ACHN (cell line): Measurements from ENCODE around the gene PRRC2A.
A peak's percentile ranks its signal among the peaks of the same experiment; 100 is the strongest.

Experiments used
- DNase-seq: peaks from one replicate; pipeline ENCODE4 v3.0.0-alpha.2; 2015
- in situ Hi-C: cut with HindIII; loops from 2 replicates; pipeline ENCODE4 v1.10.0; 2017; ENCODE audit warnings: low sequenced_read_pairs, low pct_ligation_motif_present, low pct_unique_long_range_greater_than_20kb

The PRRC2A gene

DNA sequence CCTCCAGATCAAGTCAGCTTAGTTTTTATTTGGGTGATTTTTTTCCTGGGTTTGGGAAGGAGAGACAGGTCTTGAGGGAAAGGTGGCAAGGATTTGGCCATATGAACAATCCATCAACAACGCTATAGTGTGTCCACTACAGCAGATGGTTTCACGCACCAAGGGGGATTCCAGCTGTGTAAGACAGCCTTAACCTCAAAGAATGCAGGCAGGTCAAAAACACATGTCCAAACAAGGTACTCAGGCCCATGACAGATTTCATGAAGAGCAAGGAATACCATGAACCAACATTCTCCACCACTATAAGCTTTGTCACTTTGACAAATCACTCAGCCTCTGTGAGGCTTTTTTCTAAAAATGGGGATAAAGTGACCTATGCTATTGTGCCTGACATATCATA is 3.5 kb upstream of the PRRC2A start:
- in situ Hi-C loops, result no loop called here
- DNase-seq, result no peak

DNA sequence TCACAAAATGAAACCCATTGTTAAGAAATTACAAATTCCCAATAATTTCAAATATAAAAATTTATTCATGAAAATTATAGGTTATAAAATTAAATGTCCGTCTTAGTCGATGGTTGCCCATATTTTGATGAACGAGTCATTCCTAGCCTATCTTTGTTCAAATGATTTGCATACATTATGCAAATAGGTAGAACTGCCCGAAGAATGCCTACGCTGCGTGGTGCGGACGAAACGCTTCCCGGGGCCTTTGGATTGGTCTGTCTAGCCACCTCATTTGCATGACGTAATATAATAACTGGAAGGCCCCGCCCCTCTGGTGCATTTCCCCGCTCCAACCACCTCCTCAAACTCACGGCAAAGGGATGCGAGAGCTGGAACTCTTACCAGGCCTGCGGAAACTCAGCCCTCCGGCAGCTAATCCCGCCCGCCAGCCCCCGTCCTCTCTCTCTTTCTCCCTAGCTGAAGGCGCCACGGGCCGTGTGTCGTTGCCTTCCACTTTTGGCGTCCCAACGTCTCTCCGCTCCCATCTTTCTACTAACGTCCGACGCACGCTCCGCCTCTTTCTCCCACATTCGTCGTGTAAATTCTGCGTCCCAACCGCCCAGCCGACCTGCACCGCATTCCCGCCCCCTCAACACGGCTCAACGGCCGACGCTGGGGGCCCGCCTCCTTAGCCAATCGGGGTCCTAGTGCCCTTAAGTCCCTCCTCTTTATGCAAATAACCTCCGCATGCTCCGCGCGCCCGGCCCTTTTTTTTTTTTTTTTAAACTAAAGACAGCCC is 520 bp upstream of the PRRC2A start:
- in situ Hi-C loops, result no loop called here
- peak; percentile 97 for DNase-seq

GRCh38 chr6:31621320-31621939 is 915 bp downstream of the PRRC2A start:
- in situ Hi-C loops, result no loop called here
- no peak for DNase-seq

- no peak for DNase-seq
- in situ Hi-C loops, result no loop called here
Observed at GRCh38 chr6:31621991-31622390, 1.5 kb downstream of the PRRC2A start.

GRCh38 chr6:31622684-31623091 is 2.2 kb downstream of the PRRC2A start:
- in situ Hi-C loops, result no loop called here
- DNase-seq, result no peak

DNA sequence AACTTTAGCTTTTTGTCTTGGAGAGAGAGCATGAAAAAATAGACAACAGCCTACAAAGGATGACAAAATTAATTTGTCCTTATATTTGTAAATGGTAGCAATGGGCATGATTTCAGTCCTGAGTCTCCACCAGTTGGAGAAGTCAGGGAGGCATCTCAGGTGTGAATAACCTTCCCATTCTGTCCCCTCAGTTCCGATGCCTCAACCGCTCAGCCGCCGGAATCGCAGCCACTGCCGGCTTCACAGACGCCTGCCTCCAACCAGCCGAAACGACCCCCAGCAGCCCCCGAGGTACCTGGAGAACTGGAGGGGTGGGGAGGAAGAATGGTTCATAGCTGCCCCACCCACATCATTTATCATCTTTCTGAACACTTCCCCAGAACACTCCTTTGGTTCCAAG is 3.6 kb downstream of the PRRC2A start:
- in situ Hi-C loops, result no loop called here
- no peak for DNase-seq

DNA sequence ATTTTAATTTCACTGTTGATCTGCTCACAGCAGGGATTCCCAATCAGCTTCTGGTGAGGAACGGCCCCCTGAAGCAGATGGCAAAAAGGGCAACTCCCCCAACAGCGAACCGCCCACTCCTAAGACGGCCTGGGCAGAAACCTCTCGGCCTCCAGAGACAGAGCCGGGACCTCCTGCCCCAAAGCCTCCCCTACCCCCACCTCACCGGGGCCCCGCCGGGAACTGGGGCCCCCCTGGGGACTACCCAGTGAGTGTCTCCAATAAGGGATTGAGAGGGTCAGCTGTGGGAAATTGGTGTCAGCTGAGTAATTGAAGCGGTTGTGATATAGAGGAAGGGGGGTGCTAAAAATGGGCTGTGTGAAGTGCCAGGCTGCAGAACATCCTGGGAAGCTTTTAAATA is 6.4 kb downstream of the PRRC2A start:
- DNase-seq, result no peak
- in situ Hi-C loops, result no loop called here

GRCh38 chr6:31627690-31628287 is 7.3 kb downstream of the PRRC2A start:
- DNase-seq, result no peak
- in situ Hi-C loops, result no loop called here

DNA sequence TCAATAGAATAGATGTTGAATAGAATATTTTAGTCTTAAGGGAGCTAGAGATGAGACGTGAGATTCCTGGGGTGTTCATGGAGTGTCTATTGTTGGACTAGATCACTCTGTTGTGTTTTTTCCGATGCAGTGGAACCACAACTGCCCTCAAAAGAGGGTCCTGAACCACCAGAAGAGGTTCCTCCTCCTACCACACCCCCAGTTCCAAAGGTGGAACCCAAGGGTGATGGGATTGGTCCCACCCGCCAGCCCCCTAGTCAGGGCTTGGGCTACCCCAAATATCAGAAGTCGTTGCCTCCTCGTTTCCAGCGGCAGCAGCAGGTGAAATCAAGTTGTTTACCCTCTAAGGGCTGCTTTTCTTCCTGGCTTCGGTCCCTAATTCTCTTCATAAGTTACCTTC is 8.5 kb downstream of the PRRC2A start:
- no peak for DNase-seq
- in situ Hi-C loops, result no loop called here

DNA sequence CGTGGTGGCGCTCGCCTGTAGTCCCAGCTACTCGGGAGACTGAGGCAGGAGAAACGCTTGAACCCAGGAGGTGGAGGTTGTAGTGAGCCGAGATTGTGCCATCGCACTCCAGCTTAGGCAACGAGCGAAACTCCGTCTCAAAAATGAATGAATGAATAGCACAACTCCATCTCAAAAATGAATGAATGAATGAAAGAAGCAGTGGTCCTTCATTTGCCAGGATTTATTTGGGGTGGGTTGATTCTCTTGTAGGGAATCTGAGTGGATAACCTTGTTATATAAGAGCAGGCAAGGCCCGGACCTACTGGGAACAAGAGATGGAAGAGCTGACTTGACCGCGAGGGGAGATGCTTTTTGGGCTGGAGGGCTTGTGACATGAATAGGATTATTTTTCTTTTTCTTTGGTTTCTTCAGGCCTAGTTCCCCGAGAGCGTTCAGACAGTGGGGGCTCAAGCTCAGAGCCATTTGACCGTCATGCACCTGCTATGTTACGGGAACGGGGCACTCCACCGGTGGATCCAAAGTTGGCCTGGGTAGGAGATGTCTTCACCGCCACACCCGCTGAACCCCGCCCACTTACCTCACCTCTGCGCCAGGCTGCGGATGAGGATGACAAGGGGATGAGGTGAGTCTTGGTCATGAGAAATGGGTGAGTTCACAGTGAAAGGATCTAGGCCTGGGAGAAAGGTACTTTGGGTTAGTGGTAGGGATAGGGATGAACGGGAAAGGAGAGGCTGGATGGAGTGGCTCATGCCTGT is 9.8 kb downstream of the PRRC2A start:
- in situ Hi-C loops, result no loop called here

GRCh38 chr6:31631209-31631608 is 10.7 kb downstream of the PRRC2A start:
- in situ Hi-C loops, result no loop called here
- no peak for DNase-seq

More for the DNA sequence above, 9.8 kb downstream of the PRRC2A start:
- no peak for DNase-seq

- in situ Hi-C loops, result no loop called here
- no peak for DNase-seq
Observed at GRCh38 chr6:31631681-31632278, 11.3 kb downstream of the PRRC2A start.

GRCh38 chr6:31632279-31632946 is 11.9 kb downstream of the PRRC2A start:
- no peak for DNase-seq
- in situ Hi-C loops, result no loop called here

GRCh38 chr6:31633447-31633846 is 12.9 kb downstream of the PRRC2A start:
- in situ Hi-C loops, result no loop called here
- no peak for DNase-seq

DNA sequence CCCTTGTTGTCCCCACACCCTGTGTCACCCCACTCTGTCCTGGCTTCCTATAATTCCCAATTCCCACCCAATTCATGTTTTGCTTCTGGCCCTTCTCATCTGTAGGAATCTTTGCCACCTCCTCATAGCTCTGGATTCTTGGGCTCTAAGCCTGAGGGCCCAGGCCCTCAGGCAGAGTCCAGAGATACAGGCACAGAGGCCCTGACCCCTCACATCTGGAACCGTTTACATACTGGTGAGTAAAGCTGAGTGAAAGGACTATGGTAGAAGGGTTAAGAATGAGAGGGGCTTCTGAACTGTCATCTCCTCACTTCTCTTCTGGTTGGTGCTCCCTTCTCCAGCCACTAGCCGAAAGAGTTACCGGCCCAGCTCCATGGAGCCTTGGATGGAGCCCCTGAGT is 13.6 kb downstream of the PRRC2A start:
- in situ Hi-C loops, result no loop called here
- DNase-seq, result no peak

DNA sequence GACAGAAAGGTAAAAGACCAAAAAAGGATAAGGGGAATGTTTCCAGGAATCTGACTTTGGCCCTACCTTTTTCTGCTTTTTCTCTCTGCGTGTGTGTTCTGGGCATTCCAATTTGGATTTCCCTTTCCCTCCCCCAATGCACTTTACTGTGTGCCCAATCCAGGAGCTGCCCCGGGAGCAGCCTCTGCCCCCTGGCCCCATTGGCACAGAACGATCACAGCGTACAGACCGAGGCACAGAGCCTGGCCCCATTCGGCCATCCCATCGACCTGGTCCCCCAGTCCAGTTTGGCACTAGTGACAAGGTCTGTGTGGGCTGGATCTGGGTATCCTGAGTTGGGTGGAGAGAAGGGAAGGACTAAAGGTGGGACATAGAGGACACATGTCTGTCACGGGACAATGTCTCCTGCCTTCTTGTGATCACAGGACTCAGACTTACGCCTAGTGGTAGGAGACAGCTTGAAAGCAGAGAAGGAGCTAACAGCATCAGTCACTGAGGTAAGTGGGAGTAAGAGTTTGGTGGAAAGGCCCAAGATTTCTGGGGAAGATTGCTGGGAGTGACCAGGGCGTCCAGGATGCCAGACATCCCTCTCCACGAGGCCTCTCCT is 14.6 kb downstream of the PRRC2A start:
- DNase-seq, result no peak
- in situ Hi-C loops, result no loop called here

GRCh38 chr6:31636698-31637596 is 16.4 kb downstream of the PRRC2A start:
- in situ Hi-C loops, result no loop called here
- DNase-seq, result no peak
